ENCODE data around the gene PPL. TPM values are rescaled to one million over a fixed set of nuclear protein-coding genes. Genes with fewer than 3 reads are reported as not detected.

The PPL gene
- polyA plus RNA-seq, 3 donors: 0.02 TPM; not detected in 2

GRCh38 chr16:4846901-4847773 is 89.8 kb downstream of the PPL start, which contains the start of the genes GLYR1 and UBN1:
TSS of gene GLYR1 (minus strand) at chr16:4847288. CDS start at chr16:4847265, 23 bp downstream.
TSS of gene UBN1 (plus strand) at chr16:4847481. CDS start at chr16:4852918, 5,437 bp downstream.
- peaks cover 52% of the 10 kb centered on the region for H3K4me1 Mint-ChIP-seq
- Histone ChIP-seq H3K4me1 (ENCODE audit: control insufficient read depth in 1 of 2, insufficient read depth in 2 of 2, low read length in 2 of 2) (peaks cover 42 to 52% of the 10 kb centered on the region in 2 donors), H3K9ac (ENCODE audit: insufficient read depth, low read length, poor library complexity, severe bottlenecking) (peak within 1 kb of the TSS; percentile 99), H3K4me3 (replicated peaks in 1 of 3; ENCODE audit: low read depth in 2 of 3, low read length in 3 of 3) (peak within 1 kb of the TSS; percentile 83 to 93 (median 90)), H3K36me3 (replicated peaks in 1 of 2; ENCODE audit: control insufficient read depth in 1 of 2, insufficient read depth in 2 of 2, low read length in 2 of 2) (peaks cover 28 to 36% of the 10 kb centered on the region in 2 donors), H4K20me1 (ENCODE audit: insufficient read depth, low read length) (peaks cover 60% of the 10 kb centered on the region), H3K4me2 (replicated peaks; ENCODE audit: extremely low read depth, low read length, poor library complexity, severe bottlenecking) (peak within 1 kb of the TSS; percentile 84), H3K27me3 (ENCODE audit: control insufficient read depth in 2 of 2, insufficient read depth in 2 of 2, low read length in 2 of 2) (no peaks in the 10 kb centered on the region), H3K27ac (ENCODE audit: low read depth in 1 of 2, low read length in 2 of 2) (peak within 1 kb of the TSS; percentile 90 to 97), H2AFZ (ENCODE audit: insufficient read depth, low read depth, low read length, poor library complexity, severe bottlenecking) (peak within 1 kb of the TSS; percentile 85), H3K9me3 (replicated peaks in 1 of 2; ENCODE audit: control insufficient read depth in 1 of 2, insufficient read depth in 1 of 2, low read length in 2 of 2) (no peaks in the 10 kb centered on the region), H3K79me2 (ENCODE audit: insufficient read depth, low read length) (peaks cover 84% of the 10 kb centered on the region)
- intact Hi-C loops (cut with micrococcal nuclease): loop anchor here (2.0 to 10.0 kb wide), 4 partner anchors 44 to 250 kb away; partner anchors contain the start of genes ROGDI (in 2 of the 2), EEF2KMT (in 1 of the 2) and SEC14L5 (in 1 of the 2)
- no peaks in the 10 kb centered on the region for H3K9me3 Mint-ChIP-seq
- H3K36me3 Mint-ChIP-seq: peaks cover 28 to 34% of the 10 kb centered on the region in 2 donors
- TF ChIP-seq, protein P1, sequence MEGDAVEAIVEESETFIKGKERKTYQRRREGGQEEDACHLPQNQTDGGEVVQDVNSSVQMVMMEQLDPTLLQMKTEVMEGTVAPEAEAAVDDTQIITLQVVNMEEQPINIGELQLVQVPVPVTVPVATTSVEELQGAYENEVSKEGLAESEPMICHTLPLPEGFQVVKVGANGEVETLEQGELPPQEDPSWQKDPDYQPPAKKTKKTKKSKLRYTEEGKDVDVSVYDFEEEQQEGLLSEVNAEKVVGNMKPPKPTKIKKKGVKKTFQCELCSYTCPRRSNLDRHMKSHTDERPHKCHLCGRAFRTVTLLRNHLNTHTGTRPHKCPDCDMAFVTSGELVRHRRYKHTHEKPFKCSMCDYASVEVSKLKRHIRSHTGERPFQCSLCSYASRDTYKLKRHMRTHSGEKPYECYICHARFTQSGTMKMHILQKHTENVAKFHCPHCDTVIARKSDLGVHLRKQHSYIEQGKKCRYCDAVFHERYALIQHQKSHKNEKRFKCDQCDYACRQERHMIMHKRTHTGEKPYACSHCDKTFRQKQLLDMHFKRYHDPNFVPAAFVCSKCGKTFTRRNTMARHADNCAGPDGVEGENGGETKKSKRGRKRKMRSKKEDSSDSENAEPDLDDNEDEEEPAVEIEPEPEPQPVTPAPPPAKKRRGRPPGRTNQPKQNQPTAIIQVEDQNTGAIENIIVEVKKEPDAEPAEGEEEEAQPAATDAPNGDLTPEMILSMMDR (IDR thresholded peaks at IDR 0.05): no peak
- DNase-seq: peak; percentile 97 to 98 (median 98)
- peak within 1 kb of the TSS; percentile 90 to 94 for H3K4me3 Mint-ChIP-seq
- WGBS (ENCODE audit: insufficient coverage): under 1% methylated on average over 124 of the region's 126 CpGs
- H3K27me3 Mint-ChIP-seq (ENCODE audit: low read depth in 3 of 3): no peaks in the 10 kb centered on the region
- peak within 1 kb of the TSS; percentile 88 to 96 (median 94) for H3K27ac Mint-ChIP-seq

- H3K9me3 ChIP-seq (replicated peaks in 1 of 2; ENCODE audit: control insufficient read depth in 1 of 2, insufficient read depth in 1 of 2, low read length in 2 of 2): no peaks in the 10 kb centered on the region
- H3K27ac Mint-ChIP-seq: peak overlapping the region; percentile 88 to 94 (median 91)
- peak overlapping the region; percentile 84 for H3K4me2 ChIP-seq (replicated peaks; ENCODE audit: extremely low read depth, low read length, poor library complexity, severe bottlenecking)
- peaks cover 46% of the 10 kb centered on the region for H3K4me1 Mint-ChIP-seq
- H3K36me3 ChIP-seq (replicated peaks in 1 of 2; ENCODE audit: control insufficient read depth in 1 of 2, insufficient read depth in 2 of 2, low read length in 2 of 2): peaks cover 32 to 43% of the 10 kb centered on the region in 2 donors
- H3K4me3 ChIP-seq (replicated peaks in 1 of 3; ENCODE audit: low read depth in 2 of 3, low read length in 3 of 3): peak overlapping the region; percentile 83 to 93 (median 90)
- peaks cover 39 to 45% of the 10 kb centered on the region in 2 donors for H3K4me1 ChIP-seq (ENCODE audit: control insufficient read depth in 1 of 2, insufficient read depth in 2 of 2, low read length in 2 of 2)
- peak overlapping the region; percentile 85 for H2AFZ ChIP-seq (ENCODE audit: insufficient read depth, low read depth, low read length, poor library complexity, severe bottlenecking)
- H3K27ac ChIP-seq (ENCODE audit: low read depth in 1 of 2, low read length in 2 of 2): peak overlapping the region; percentile 90 to 97
- H3K9me3 Mint-ChIP-seq: no peaks in the 10 kb centered on the region
- H3K4me3 Mint-ChIP-seq: peak overlapping the region; percentile 83 to 88
- peaks cover 33 to 41% of the 10 kb centered on the region in 2 donors for H3K36me3 Mint-ChIP-seq
- TF ChIP-seq, protein P1 (IDR thresholded peaks at IDR 0.05): no peak
- under 1% methylated on average over 27 of the region's 27 CpGs for WGBS (ENCODE audit: insufficient coverage)
- H3K9ac ChIP-seq (ENCODE audit: insufficient read depth, low read length, poor library complexity, severe bottlenecking): peak overlapping the region; percentile 99
- H3K79me2 ChIP-seq (ENCODE audit: insufficient read depth, low read length): peaks cover 82% of the 10 kb centered on the region
- intact Hi-C loops (cut with micrococcal nuclease): loop anchor here (2.0 to 10.0 kb wide), 4 partner anchors 44 to 251 kb away; partner anchors contain the start of genes ROGDI (in 2 of the 2), EEF2KMT (in 1 of the 2) and SEC14L5 (in 1 of the 2)
- H3K27me3 ChIP-seq (ENCODE audit: control insufficient read depth in 2 of 2, insufficient read depth in 2 of 2, low read length in 2 of 2): no peaks in the 10 kb centered on the region
- peak; percentile 37 to 55 (median 51) for DNase-seq
- H4K20me1 ChIP-seq (ENCODE audit: insufficient read depth, low read length): peaks cover 59% of the 10 kb centered on the region
- no peaks in the 10 kb centered on the region for H3K27me3 Mint-ChIP-seq (ENCODE audit: low read depth in 3 of 3)
These were observed 90.4 kb downstream of the PPL start for GRCh38 chr16:4846503-4846900.
